HEK293 (cell line): ENCODE data around the gene CROCC.
A peak's percentile ranks its signal among the peaks of the same experiment; 100 is the strongest.

Experiments
- BCL11A ChIP-seq: fragments of 450-650 bp; formaldehyde crosslinking; IDR thresholded peaks from 2 replicates; pipeline ENCODE4 v1.5.1; 2016; ENCODE audit warnings: low read depth, missing biosample characterization, missing genetic modification characterization
- GLI4 ChIP-seq: fragments of 450-650 bp; formaldehyde crosslinking; IDR thresholded peaks from 2 replicates; pipeline ENCODE4 v1.5.1; 2016; ENCODE audit warnings: missing biosample characterization, missing genetic modification characterization
- HOXD13 ChIP-seq: sonication (generic); formaldehyde crosslinking; IDR thresholded peaks from 2 replicates; pipeline ENCODE4 v1.8.0; 2022; ENCODE audit warnings: missing genetic modification reagents, borderline replicate concordance
- SP3 ChIP-seq: fragments of 450-650 bp; formaldehyde crosslinking; IDR thresholded peaks from 2 replicates; pipeline ENCODE4 v1.5.1; 2016; ENCODE audit warnings: missing biosample characterization, missing genetic modification characterization
- YY1 ChIP-seq: fragments of 450-650 bp; formaldehyde crosslinking; IDR thresholded peaks from 2 replicates; pipeline ENCODE4 v1.5.1; 2018; ENCODE audit warnings: missing biosample characterization, missing genetic modification characterization
- ZNF133 ChIP-seq: fragments of 450-650 bp; formaldehyde crosslinking; IDR thresholded peaks from 2 replicates; pipeline ENCODE4 v1.5.1; 2016; ENCODE audit warnings: missing biosample characterization, missing genetic modification characterization
- ZNF211 ChIP-seq: fragments of 450-650 bp; formaldehyde crosslinking; IDR thresholded peaks from 2 replicates; pipeline ENCODE4 v1.5.1; 2016; ENCODE audit warnings: low read depth, missing biosample characterization, missing genetic modification characterization
- ZNF223 ChIP-seq: fragments of 450-650 bp; formaldehyde crosslinking; IDR thresholded peaks from 2 replicates; pipeline ENCODE4 v1.5.1; 2016; ENCODE audit warnings: missing biosample characterization, missing genetic modification characterization
- ZNF24 ChIP-seq: fragments of 450-650 bp; formaldehyde crosslinking; IDR thresholded peaks from 2 replicates; pipeline ENCODE4 v1.5.1; 2016; ENCODE audit warnings: missing biosample characterization, missing genetic modification characterization
- ZNF266 ChIP-seq: fragments of 450-650 bp; formaldehyde crosslinking; IDR thresholded peaks from 2 replicates; pipeline ENCODE4 v1.5.1; 2016; ENCODE audit warnings: missing biosample characterization, missing genetic modification characterization, low read depth
- ZNF837 ChIP-seq: fragments of 450-650 bp; formaldehyde crosslinking; IDR thresholded peaks from 2 replicates; pipeline ENCODE4 v1.5.1; 2016; ENCODE audit warnings: missing biosample characterization, missing genetic modification characterization
- ZXDB ChIP-seq: fragments of 450-650 bp; formaldehyde crosslinking; IDR thresholded peaks from 2 replicates; pipeline ENCODE4 v1.5.1; 2016; ENCODE audit warnings: missing biosample characterization, missing genetic modification characterization
- TF ChIP-seq, protein P1 (sequence below): fragments of 450-650 bp; formaldehyde crosslinking; IDR thresholded peaks from 2 replicates; pipeline ENCODE4 v1.5.1; 2016; ENCODE audit warnings: missing biosample characterization, missing genetic modification characterization
- TF ChIP-seq, protein P2 (sequence below): fragments of 450-650 bp; formaldehyde crosslinking; IDR thresholded peaks from 2 replicates; pipeline ENCODE4 v1.5.1; 2016; ENCODE audit warnings: missing biosample characterization, missing genetic modification characterization
- TF ChIP-seq, protein P3 (sequence below): fragments of 450-650 bp; formaldehyde crosslinking; IDR thresholded peaks from 2 replicates; pipeline ENCODE4 v1.5.1; 2016; ENCODE audit warnings: missing biosample characterization, missing genetic modification characterization
- TF ChIP-seq, protein P4 (sequence below): fragments of 450-650 bp; formaldehyde crosslinking; IDR thresholded peaks from 2 replicates; pipeline ENCODE4 v1.5.1; 2016; ENCODE audit warnings: missing biosample characterization, missing genetic modification characterization
- TF ChIP-seq, protein P5 (sequence below): fragments of 450-650 bp; formaldehyde crosslinking; IDR thresholded peaks from 2 replicates; pipeline ENCODE4 v1.5.1; 2016; ENCODE audit warnings: missing biosample characterization, missing genetic modification characterization
- TF ChIP-seq, protein P6 (sequence below): fragments of 450-650 bp; formaldehyde crosslinking; IDR thresholded peaks from 2 replicates; pipeline ENCODE4 v1.5.1; 2017; ENCODE audit warnings: missing biosample characterization, missing genetic modification characterization
- TF ChIP-seq, protein P7 (sequence below): fragments of 450-650 bp; IDR thresholded peaks from 2 replicates; pipeline ENCODE4 v1.5.1; 2018; ENCODE audit warnings: missing biosample characterization, mild to moderate bottlenecking, missing genetic modification characterization

CROCC gene

DNA sequence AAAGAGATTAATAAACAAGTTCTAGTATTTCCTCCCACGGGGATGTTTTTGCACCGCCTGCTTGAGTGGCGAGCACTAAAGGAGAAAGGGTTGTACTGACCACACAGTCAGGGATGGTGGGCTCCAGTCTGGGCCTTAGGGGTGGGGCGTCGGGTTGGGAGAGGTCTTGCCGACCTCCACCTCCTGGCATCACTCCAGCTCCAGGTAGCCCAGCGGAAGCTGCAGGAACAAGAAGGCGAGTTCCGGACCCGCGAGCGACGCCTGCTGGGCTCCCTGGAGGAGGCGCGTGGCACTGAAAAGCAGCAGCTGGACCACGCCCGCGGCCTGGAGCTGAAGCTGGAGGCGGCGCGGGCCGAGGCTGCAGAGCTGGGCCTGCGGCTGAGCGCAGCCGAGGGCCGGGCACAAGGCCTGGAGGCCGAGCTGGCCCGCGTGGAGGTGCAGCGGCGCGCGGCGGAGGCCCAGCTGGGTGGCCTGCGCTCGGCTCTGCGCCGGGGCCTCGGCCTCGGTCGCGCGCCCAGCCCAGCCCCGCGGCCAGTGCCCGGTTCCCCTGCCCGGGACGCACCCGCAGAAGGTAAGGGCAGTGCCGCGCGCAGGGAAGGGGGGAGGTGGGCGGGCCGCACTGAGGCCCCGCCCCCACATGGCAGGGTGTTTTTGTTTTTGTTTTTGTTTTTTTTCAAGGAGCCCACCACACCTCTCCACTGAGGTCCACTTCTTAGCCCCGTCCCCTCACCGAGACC, 39.0 kb downstream of the CROCC start (continued):
- TF ChIP-seq, protein P1, sequence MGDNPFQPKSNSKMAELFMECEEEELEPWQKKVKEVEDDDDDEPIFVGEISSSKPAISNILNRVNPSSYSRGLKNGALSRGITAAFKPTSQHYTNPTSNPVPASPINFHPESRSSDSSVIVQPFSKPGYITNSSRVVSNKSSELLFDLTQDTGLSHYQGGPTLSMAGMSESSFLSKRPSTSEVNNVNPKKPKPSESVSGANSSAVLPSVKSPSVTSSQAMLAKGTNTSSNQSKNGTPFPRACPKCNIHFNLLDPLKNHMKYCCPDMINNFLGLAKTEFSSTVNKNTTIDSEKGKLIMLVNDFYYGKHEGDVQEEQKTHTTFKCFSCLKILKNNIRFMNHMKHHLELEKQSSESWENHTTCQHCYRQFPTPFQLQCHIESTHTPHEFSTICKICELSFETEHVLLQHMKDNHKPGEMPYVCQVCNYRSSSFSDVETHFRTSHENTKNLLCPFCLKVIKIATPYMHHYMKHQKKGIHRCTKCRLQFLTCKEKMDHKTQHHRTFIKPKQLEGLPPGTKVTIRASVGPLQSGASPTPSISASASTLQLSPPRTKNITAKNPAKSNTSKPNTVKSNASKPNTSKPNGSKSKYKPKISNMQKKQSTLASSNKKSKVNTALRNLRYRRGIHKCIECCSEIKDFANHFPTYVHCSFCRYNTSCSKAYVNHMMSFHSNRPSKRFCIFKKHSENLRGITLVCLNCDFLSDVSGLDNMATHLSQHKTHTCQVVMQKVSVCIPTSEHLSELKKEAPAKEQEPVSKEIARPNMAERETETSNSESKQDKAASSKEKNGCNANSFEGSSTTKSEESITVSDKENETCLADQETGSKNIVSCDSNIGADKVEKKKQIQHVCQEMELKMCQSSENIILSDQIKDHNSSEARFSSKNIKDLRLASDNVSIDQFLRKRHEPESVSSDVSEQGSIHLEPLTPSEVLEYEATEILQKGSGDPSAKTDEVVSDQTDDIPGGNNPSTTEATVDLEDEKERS, result no peak
- no peak for TF ChIP-seq YY1 (tag by site-specific recombination)
- TF ChIP-seq ZNF24 (tag by site-specific recombination), result no peak
- TF ChIP-seq, protein P2, sequence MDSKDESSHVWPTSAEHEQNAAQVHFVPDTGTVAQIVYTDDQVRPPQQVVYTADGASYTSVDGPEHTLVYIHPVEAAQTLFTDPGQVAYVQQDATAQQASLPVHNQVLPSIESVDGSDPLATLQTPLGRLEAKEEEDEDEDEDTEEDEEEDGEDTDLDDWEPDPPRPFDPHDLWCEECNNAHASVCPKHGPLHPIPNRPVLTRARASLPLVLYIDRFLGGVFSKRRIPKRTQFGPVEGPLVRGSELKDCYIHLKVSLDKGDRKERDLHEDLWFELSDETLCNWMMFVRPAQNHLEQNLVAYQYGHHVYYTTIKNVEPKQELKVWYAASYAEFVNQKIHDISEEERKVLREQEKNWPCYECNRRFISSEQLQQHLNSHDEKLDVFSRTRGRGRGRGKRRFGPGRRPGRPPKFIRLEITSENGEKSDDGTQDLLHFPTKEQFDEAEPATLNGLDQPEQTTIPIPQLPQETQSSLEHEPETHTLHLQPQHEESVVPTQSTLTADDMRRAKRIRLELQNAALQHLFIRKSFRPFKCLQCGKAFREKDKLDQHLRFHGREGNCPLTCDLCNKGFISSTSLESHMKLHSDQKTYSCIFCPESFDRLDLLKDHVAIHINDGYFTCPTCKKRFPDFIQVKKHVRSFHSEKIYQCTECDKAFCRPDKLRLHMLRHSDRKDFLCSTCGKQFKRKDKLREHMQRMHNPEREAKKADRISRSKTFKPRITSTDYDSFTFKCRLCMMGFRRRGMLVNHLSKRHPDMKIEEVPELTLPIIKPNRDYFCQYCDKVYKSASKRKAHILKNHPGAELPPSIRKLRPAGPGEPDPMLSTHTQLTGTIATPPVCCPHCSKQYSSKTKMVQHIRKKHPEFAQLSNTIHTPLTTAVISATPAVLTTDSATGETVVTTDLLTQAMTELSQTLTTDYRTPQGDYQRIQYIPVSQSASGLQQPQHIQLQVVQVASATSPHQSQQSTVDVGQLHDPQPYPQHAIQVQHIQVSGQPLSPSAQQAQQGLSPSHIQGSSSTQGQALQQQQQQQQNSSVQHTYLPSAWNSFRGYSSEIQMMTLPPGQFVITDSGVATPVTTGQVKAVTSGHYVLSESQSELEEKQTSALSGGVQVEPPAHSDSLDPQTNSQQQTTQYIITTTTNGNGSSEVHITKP, result no peak
- TF ChIP-seq GLI4, result no peak
- 0 out of 2 replicates have a peak, but pooled peaks have one; percentile 31 for TF ChIP-seq ZXDB (tag by site-specific recombination)
- no peak for TF ChIP-seq ZNF837 (tag by site-specific recombination)
- TF ChIP-seq, protein P3, sequence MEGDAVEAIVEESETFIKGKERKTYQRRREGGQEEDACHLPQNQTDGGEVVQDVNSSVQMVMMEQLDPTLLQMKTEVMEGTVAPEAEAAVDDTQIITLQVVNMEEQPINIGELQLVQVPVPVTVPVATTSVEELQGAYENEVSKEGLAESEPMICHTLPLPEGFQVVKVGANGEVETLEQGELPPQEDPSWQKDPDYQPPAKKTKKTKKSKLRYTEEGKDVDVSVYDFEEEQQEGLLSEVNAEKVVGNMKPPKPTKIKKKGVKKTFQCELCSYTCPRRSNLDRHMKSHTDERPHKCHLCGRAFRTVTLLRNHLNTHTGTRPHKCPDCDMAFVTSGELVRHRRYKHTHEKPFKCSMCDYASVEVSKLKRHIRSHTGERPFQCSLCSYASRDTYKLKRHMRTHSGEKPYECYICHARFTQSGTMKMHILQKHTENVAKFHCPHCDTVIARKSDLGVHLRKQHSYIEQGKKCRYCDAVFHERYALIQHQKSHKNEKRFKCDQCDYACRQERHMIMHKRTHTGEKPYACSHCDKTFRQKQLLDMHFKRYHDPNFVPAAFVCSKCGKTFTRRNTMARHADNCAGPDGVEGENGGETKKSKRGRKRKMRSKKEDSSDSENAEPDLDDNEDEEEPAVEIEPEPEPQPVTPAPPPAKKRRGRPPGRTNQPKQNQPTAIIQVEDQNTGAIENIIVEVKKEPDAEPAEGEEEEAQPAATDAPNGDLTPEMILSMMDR (tag by site-specific recombination), result peak; percentile 94
- TF ChIP-seq ZNF223 (tag by site-specific recombination), result no peak
- TF ChIP-seq HOXD13, result no peak
- no peak for TF ChIP-seq ZNF133 (tag by site-specific recombination)
- TF ChIP-seq SP3, result peak; percentile 78
- TF ChIP-seq, protein P4, sequence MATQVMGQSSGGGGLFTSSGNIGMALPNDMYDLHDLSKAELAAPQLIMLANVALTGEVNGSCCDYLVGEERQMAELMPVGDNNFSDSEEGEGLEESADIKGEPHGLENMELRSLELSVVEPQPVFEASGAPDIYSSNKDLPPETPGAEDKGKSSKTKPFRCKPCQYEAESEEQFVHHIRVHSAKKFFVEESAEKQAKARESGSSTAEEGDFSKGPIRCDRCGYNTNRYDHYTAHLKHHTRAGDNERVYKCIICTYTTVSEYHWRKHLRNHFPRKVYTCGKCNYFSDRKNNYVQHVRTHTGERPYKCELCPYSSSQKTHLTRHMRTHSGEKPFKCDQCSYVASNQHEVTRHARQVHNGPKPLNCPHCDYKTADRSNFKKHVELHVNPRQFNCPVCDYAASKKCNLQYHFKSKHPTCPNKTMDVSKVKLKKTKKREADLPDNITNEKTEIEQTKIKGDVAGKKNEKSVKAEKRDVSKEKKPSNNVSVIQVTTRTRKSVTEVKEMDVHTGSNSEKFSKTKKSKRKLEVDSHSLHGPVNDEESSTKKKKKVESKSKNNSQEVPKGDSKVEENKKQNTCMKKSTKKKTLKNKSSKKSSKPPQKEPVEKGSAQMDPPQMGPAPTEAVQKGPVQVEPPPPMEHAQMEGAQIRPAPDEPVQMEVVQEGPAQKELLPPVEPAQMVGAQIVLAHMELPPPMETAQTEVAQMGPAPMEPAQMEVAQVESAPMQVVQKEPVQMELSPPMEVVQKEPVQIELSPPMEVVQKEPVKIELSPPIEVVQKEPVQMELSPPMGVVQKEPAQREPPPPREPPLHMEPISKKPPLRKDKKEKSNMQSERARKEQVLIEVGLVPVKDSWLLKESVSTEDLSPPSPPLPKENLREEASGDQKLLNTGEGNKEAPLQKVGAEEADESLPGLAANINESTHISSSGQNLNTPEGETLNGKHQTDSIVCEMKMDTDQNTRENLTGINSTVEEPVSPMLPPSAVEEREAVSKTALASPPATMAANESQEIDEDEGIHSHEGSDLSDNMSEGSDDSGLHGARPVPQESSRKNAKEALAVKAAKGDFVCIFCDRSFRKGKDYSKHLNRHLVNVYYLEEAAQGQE (tag by site-specific recombination), result no peak
- no peak for TF ChIP-seq ZNF266 (tag by site-specific recombination)
- TF ChIP-seq, protein P5, sequence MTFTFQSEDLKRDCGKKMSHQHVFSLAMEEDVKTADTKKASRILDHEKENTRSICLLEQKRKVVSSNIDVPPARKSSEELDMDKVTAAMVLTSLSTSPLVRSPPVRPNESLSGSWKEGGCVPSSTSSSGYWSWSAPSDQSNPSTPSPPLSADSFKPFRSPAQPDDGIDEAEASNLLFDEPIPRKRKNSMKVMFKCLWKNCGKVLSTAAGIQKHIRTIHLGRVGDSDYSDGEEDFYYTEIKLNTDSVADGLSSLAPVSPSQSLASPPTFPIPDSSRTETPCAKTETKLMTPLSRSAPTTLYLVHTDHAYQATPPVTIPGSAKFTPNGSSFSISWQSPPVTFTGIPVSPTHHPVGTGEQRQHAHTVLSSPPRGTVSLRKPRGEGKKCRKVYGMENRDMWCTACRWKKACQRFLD (tag by site-specific recombination), result no peak
- no peak for TF ChIP-seq ZNF211
- TF ChIP-seq, protein P6, sequence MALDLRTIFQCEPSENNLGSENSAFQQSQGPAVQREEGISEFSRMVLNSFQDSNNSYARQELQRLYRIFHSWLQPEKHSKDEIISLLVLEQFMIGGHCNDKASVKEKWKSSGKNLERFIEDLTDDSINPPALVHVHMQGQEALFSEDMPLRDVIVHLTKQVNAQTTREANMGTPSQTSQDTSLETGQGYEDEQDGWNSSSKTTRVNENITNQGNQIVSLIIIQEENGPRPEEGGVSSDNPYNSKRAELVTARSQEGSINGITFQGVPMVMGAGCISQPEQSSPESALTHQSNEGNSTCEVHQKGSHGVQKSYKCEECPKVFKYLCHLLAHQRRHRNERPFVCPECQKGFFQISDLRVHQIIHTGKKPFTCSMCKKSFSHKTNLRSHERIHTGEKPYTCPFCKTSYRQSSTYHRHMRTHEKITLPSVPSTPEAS (tag by site-specific recombination), result no peak
- TF ChIP-seq, protein P7, sequence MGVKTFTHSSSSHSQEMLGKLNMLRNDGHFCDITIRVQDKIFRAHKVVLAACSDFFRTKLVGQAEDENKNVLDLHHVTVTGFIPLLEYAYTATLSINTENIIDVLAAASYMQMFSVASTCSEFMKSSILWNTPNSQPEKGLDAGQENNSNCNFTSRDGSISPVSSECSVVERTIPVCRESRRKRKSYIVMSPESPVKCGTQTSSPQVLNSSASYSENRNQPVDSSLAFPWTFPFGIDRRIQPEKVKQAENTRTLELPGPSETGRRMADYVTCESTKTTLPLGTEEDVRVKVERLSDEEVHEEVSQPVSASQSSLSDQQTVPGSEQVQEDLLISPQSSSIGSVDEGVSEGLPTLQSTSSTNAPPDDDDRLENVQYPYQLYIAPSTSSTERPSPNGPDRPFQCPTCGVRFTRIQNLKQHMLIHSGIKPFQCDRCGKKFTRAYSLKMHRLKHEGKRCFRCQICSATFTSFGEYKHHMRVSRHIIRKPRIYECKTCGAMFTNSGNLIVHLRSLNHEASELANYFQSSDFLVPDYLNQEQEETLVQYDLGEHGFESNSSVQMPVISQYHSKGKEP (tag by site-specific recombination), result no peak
- TF ChIP-seq BCL11A, result 0 out of 2 replicates have a peak, but pooled peaks have one; percentile 27
